GOT3 (cell line): Measurements from ENCODE around the gene TASOR2.

Experiments used
- DNase-seq: peaks from one replicate; lab custom pipeline; 2025; ENCODE audit warnings: mixed read lengths; lab: John Stamatoyannopoulos, UW

TASOR2 gene

GRCh38 chr10:5655121-5655520 is 29.5 kb upstream of the TASOR2 start:
- no peak for DNase-seq

GRCh38 chr10:5656737-5657579 is 27.7 kb upstream of the TASOR2 start:
- DNase-seq = no peak

GRCh38 chr10:5658871-5659618 is 25.6 kb upstream of the TASOR2 start:
- no peak for DNase-seq

DNA sequence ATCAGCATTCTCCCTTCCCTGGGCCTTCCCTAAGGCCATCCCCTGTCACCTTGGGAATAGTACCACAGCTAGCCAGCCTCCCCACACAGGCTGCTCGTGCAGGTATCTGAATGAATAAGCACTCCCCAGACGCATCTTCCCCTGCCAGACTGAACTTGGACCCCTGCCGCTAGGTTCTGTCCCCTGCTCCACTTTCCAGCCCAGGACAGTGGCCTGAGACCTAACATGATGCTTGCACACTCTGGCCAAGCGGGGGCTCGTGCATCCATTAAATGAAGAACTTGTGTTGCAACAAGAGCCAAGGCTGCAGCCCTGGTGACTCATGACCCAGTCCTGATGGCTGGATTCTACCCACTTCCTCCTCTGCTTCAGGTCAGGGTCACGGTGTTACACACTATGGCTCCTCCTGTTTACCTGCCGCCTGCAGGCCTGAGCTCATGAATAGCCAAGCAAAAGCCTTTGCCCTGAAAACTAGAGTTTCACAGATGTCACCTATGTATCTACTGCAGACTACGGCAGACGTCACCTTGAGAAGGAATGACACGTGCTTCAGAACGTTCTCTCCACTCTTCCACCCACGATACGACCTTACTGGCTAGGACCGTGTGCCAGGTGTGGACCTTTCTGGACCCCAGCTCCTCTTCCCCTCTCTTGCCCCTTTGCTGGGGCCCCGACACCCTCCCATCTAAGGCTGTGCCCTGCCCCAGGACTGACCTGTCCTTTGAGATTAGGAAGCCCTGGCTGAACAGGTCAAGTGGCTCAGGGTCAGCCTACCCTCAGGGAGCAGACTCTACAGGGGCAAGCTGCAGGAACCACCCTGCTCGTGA is 24.7 kb upstream of the TASOR2 start:
- DNase-seq = no peak

DNA sequence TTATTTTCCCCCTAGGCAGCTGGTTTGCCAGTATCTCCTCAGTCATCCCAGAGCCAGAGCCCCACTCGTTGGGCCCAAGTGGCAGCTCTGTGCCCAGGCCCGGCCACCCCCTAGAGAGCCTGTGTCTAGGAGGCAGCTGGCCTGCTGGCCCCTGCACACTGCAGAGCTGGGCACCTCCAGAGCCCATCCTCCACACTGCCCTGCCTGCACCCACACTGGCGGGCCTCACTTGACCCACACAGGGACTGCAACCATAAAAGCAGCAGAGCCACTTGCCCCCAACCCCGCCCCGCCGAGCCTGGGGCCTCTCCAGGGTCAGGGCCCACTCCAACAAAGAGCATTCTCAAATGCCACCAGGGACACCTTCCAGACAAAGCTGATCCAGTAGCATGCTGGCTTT is 23.6 kb upstream of the TASOR2 start:
- no peak for DNase-seq

DNA sequence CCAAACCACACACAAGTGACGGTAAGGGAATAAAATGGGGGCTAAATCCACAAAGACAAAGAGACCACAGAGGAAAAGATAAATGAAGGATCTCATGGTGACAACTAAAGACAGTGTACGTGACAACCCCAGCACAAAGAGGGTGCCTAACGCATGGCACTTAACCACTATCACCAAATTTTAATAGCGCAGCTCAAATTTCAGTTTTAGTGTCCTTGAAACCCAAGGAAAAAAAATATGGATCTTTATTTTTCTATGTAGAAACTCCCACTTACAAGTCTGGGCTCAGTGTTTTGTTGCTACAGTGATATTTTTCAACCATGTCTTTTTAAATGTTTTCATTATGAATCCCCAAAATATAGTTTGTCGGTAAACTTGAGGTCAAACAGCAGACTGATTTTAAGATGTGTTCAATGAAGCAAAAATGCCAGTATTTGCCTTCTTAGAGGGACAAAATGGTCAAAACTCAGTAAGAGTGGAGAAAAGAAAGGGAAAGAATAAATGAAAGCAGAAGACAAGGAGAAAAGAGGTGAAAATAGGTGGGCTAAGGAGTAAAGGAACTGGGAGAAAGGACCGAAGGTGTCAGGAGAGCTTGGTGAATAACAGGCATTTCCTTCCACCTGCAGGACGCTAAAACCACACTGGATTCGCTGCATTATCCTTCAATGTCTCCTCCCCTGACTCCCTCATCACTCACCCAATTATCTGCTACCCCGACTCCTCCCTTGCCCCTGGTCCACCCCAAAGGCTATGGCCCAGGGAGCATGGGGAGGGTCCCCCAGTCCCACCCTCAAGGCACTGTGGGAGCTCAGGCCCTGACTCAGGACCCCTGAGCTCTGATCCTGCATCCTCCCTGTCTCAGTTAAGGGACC is 21.7 kb upstream of the TASOR2 start:
- DNase-seq = no peak

- DNase-seq = no peak
These were observed 20.8 kb upstream of the TASOR2 start for GRCh38 chr10:5663692-5664427.

- no peak for DNase-seq
These were observed 19.1 kb upstream of the TASOR2 start for GRCh38 chr10:5665373-5666007.

DNA sequence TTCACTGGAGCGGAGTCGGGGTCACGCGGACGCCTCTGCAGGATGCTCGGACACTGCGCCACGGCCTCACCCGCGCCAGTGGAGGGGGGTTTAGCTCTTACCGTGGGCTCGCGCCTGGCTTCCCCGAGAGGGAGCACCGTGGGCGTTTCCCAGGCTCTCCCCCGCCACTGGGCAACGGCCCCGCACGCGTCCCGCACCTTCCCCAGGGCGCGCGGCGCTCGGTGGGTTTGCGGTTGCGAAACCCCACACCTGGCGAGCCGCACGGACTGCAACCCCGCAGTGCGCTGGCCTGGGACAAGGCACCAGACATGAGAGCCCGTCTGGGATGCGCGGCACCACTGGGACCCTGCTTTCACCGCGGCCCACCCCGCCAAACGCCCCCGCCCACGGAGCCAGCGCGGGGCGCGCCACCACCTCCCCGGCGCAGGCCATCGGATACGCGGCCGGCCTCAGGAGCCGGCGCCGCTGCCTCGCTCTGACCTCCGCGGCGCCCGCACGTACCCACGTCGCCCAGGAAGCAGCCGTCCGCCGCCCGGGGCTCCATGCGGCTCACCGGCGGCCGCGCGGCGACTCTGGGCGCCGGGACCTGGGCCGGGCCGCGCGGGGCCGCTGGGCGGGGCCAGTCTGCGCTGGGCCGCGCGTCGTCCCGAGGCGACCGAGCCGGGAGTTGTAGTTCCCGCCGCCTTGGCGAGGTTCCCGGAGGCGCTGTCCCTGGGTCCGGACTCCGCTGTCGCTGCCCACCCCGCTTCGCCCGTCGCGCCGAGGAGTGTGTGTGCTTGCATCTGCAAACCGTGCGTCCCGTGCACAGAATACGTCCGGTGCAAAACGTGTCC is 18.4 kb upstream of the TASOR2 start, which contains the start of gene ASB13:
Gene ASB13 (minus strand): TSS at position 588 of the 833 bp plus-strand sequence. CDS start 44 bp downstream, at position 544.
- no peak for DNase-seq

DNA sequence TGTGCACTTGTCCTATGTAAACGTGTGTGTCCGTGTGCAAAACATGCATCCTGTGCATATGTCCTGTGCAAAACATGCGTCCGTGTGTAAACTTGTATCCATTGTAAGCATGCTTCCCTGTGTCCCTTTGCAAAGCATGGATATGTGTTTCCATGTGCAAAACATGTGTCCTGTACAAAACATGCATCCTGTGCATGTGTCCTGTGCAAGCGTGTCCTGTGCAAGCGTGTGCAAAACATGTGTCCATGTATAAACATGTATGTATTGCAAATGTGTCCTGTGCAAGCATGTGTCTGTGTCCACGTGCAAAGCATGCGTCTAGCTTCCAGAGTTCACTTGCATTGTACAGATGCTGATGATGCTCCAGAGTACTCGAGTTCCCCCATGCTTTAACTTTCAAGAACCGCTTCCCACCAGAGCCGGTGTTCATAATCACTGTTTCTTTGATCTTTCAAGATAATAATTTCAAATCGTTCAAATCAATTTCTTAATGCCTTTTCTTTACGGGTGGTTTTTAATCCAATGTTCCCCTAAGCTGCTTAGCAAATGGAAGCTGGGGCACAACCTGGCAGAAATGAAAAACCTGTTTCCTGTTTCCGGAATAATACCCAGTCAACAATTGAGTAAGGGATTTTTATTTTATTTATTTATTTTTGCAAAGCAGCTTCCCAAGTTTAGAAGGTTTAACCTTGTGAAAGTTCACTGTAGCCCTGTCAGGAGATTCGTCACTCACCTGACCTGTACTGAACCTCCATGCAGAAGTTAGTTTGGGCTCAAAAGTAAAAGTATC is 17.6 kb upstream of the TASOR2 start:
- no peak for DNase-seq

GRCh38 chr10:5668429-5668828 is 16.2 kb upstream of the TASOR2 start:
- DNase-seq = no peak

GRCh38 chr10:5669604-5670003 is 15.0 kb upstream of the TASOR2 start:
- DNase-seq = no peak

DNA sequence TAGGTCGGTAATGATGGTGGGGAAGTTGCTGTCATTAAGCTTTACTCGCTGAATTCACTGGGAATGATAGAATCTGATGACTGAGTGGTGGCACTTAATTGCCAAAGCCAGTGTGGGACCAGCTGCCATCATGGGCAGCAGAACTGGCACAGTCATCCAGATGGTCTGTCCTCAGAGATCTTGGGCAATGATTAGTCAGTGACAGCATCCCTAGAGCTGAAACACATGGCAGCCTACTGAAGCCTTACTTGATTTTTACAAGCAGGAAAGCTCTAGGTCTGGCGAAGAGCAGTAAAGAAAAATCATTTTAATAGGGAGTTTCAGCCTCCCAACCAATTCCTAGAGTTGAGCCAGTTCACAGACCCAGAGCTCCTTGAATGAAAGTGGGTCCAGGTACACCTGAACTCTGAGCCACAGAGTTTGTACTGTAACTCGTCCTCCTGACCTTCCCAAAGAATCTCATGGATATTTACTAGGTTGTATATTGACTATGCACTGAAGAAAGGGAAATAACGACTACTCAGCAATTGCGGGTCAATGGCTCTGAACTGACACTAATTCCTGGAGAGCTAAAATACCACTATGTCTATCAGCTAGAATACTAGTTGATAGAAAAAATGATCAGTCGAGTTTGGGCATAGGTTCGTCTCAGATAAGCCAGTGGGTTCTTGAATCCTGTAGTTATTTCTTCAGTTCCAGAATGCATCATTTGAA is 13.8 kb upstream of the TASOR2 start:
- DNase-seq = no peak

- no peak for DNase-seq
These were observed 6.1 kb upstream of the TASOR2 start for GRCh38 chr10:5678397-5679036.

- no peak for DNase-seq
These were observed 5.6 kb upstream of the TASOR2 start for GRCh38 chr10:5679037-5679435.

GRCh38 chr10:5679606-5680005 is 5.0 kb upstream of the TASOR2 start:
- DNase-seq = no peak

DNA sequence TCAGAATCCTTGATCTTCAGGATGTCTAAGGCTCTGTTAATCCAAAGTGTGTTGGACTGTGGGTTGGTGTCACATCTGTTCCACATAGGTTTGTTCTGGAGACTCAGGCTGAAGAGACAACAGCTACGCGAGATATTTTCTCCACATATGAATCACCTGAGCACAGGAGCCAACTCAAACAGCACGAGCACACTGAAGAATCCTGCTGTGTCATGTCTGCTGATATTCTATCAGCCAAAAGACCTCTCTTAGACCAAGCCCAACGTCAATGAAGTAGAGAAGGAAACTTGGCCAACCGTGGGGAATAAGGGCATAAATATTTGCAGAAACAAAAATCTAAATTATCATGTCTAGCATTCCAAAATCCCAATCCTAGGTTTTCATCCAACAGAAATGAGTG is 2.7 kb upstream of the TASOR2 start:
- no peak for DNase-seq
